Measurements from ENCODE around the gene MXRA8.

DNA sequence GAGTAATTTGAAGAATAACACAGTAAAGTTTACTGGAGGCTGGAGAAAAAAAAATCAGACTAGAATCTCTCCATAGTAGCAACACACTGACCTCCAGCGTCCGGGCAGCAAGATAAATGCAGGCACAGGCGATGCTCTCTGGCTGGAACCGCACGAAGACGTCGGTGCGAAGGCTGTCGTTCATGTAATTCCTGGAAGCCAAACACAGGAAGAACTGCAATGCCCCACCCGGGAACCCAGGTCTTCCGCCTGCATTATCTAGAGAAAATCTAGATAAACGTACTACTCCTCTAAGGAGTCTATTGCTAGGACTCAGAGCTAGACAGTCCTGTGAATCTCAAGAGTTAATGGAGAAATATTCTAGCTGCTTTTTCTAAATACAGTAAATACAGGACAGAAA is 32.3 kb upstream of the MXRA8 start:
- TF ChIP-seq, protein P1, sequence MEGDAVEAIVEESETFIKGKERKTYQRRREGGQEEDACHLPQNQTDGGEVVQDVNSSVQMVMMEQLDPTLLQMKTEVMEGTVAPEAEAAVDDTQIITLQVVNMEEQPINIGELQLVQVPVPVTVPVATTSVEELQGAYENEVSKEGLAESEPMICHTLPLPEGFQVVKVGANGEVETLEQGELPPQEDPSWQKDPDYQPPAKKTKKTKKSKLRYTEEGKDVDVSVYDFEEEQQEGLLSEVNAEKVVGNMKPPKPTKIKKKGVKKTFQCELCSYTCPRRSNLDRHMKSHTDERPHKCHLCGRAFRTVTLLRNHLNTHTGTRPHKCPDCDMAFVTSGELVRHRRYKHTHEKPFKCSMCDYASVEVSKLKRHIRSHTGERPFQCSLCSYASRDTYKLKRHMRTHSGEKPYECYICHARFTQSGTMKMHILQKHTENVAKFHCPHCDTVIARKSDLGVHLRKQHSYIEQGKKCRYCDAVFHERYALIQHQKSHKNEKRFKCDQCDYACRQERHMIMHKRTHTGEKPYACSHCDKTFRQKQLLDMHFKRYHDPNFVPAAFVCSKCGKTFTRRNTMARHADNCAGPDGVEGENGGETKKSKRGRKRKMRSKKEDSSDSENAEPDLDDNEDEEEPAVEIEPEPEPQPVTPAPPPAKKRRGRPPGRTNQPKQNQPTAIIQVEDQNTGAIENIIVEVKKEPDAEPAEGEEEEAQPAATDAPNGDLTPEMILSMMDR (IDR thresholded peaks at IDR 0.05): no peak
- no peak for TF ChIP-seq POLR2A (IDR thresholded peaks at IDR 0.05)
